Caco-2 (cell line): Measurements from ENCODE around the gene PDK3. TPM values are rescaled to one million over a fixed set of nuclear protein-coding genes. Genes with fewer than 3 reads are reported as not detected.

Experiments used
- BruUV-seq: library from RNA; stranded (reverse); fragments of 400-500 nt; replicated peaks from 2 replicates; lab custom pipeline; 2021; lab: Mats Ljungman, UMichigan
- CTCF ChIA-PET: fragments of 300-600 bp; sonication (Branson Sonifier 250); formaldehyde crosslinking; loops from one replicate; lab custom pipeline; 2022; ENCODE audit warnings: antibody characterized with exemption; lab: Charles Lee
- POLR2A ChIA-PET: fragments of 300-600 bp; sonication (Branson Sonifier 250); formaldehyde crosslinking; loops from one replicate; lab custom pipeline; 2022; ENCODE audit warnings: antibody characterized with exemption; lab: Charles Lee
- DNase-seq, 2 experiments: peaks; one replicate each; pipeline versions ENCODE4 v3.0.0 to v3.0.0-alpha.2; 2020 to 2022
- H3K27me3 ChIP-seq: replicated peaks from 2 replicates; pipeline ENCODE4 v1.6.0; 2011; ENCODE audit warnings: low read length; ENCODE audit not compliant: control insufficient read depth, insufficient read depth
- H3K36me3 ChIP-seq: 2 replicates; pipeline ENCODE4 v1.5.1; 2011; ENCODE audit warnings: low read length; ENCODE audit not compliant: control insufficient read depth, insufficient read depth
- H3K4me1 ChIP-seq: fragments of 250-450 bp; sonication (Bioruptor Pico); 2 replicates; pipeline ENCODE4 v1.5.1; 2020; ENCODE audit warnings: mild to moderate bottlenecking
- H3K4me3 ChIP-seq: 2 replicates; pipeline ENCODE4 v1.5.1; 2011; ENCODE audit warnings: low read depth, mild to moderate bottlenecking, control low read depth, low read length
- H3K9me3 ChIP-seq: fragments of 250-450 bp; sonication (Bioruptor Pico); 2 replicates; pipeline ENCODE4 v1.5.1; 2020; ENCODE audit warnings: mild to moderate bottlenecking, moderate library complexity
- H3K27ac Mint-ChIP-seq: one replicate; pipeline ENCODE4 v1.8.0; 2022; ENCODE audit warnings: mixed read lengths; ENCODE audit not compliant: unreplicated experiment
- H3K27me3 Mint-ChIP-seq: one replicate; pipeline ENCODE4 v1.8.0; 2022; ENCODE audit warnings: mixed read lengths; ENCODE audit not compliant: insufficient read depth, unreplicated experiment
- H3K36me3 Mint-ChIP-seq: one replicate; pipeline ENCODE4 v1.8.0; 2022; ENCODE audit warnings: mild to moderate bottlenecking, mixed read lengths; ENCODE audit not compliant: insufficient read depth, unreplicated experiment
- H3K4me1 Mint-ChIP-seq: one replicate; pipeline ENCODE4 v1.8.0; 2022; ENCODE audit warnings: low read depth, mixed read lengths; ENCODE audit not compliant: unreplicated experiment
- H3K4me3 Mint-ChIP-seq: one replicate; pipeline ENCODE4 v1.8.0; 2022; ENCODE audit warnings: mild to moderate bottlenecking, moderate library complexity, mixed read lengths; ENCODE audit not compliant: unreplicated experiment
- H3K9me3 Mint-ChIP-seq: one replicate; pipeline ENCODE4 v1.8.0; 2022; ENCODE audit warnings: mixed read lengths; ENCODE audit not compliant: unreplicated experiment
- intact Hi-C: fragments of 100-400 bp; cut with micrococcal nuclease; formaldehyde crosslinking; loops from one replicate; pipeline ENCODE4 v1.10.0; 2022; ENCODE audit not compliant: unreplicated experiment
- total RNA-seq: library from RNA; stranded (reverse); gene quantifications from 2 replicates; pipeline ENCODE4 v1.2.3, GENCODE V29; 2022
- TF ChIP-seq, protein P1 (sequence below), 2 experiments: fragments of 200-600 bp in 1 of 2; IDR thresholded peaks; 1 replicate in 1 of 2; 2 replicates in 1 of 2; pipeline versions ENCODE4 v1.5.1 to v1.8.0; 2011 to 2022; ENCODE audit warnings: antibody characterized with exemption in 1 of 2, control low read depth in 1 of 2, inconsistent platforms in 1 of 2, low read depth in 1 of 2, low read length in 1 of 2, mild to moderate bottlenecking in 1 of 2, moderate library complexity in 1 of 2; ENCODE audit not compliant: insufficient read depth in 1 of 2, severe bottlenecking in 1 of 2, unreplicated experiment in 1 of 2

Gene PDK3
- total RNA-seq, 1 experiment from 2014 or later, result 4.9 TPM

DNA sequence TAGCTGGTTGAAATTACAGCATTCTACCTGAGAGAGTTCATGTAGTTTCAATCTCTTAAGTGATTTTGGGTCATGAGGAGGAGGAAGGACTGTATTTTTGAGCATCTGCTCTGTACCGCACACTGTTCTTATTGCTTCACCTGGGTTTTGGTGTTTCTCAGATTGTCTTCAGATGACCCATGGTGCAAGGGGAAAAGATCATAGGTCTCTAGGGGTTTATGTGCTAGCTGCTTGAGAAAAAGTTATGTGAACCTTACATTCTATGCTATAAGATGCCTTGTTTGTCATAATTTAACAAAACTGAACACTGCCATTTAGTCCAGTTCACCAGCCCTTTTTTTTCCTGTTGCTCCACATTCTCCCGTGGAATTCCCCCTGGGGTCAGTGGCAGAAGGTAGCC is 60.4 kb downstream of the PDK3 start:
- DNase-seq, result no peak
- no TSS peak for BruUV-seq
- CTCF ChIA-PET, result no interaction called here
- Mint-ChIP-seq H3K36me3 (no peaks in the 10 kb centered on the region), H3K27ac (no peak overlapping the region), H3K4me3 (no peak overlapping the region), H3K4me1 (no peaks in the 10 kb centered on the region), H3K9me3 (no peaks in the 10 kb centered on the region), H3K27me3 (no peaks in the 10 kb centered on the region)
- POLR2A ChIA-PET, result no interaction called here
- H3K36me3 ChIP-seq, result no peaks in the 10 kb centered on the region
- TF ChIP-seq, protein P1, sequence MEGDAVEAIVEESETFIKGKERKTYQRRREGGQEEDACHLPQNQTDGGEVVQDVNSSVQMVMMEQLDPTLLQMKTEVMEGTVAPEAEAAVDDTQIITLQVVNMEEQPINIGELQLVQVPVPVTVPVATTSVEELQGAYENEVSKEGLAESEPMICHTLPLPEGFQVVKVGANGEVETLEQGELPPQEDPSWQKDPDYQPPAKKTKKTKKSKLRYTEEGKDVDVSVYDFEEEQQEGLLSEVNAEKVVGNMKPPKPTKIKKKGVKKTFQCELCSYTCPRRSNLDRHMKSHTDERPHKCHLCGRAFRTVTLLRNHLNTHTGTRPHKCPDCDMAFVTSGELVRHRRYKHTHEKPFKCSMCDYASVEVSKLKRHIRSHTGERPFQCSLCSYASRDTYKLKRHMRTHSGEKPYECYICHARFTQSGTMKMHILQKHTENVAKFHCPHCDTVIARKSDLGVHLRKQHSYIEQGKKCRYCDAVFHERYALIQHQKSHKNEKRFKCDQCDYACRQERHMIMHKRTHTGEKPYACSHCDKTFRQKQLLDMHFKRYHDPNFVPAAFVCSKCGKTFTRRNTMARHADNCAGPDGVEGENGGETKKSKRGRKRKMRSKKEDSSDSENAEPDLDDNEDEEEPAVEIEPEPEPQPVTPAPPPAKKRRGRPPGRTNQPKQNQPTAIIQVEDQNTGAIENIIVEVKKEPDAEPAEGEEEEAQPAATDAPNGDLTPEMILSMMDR (IDR thresholded peaks at IDR 0.05; ENCODE audit: insufficient read depth in 1 of 2, low read depth in 1 of 2, low read length in 1 of 2, severe bottlenecking in 1 of 2, unreplicated experiment in 1 of 2), result no peak
- no peaks in the 10 kb centered on the region for H3K9me3 ChIP-seq
- H3K27me3 ChIP-seq, result no peaks in the 10 kb centered on the region
- H3K4me3 ChIP-seq, result no peak overlapping the region
- H3K4me1 ChIP-seq, result no peaks in the 10 kb centered on the region
- intact Hi-C loops, result no loop called here

DNA sequence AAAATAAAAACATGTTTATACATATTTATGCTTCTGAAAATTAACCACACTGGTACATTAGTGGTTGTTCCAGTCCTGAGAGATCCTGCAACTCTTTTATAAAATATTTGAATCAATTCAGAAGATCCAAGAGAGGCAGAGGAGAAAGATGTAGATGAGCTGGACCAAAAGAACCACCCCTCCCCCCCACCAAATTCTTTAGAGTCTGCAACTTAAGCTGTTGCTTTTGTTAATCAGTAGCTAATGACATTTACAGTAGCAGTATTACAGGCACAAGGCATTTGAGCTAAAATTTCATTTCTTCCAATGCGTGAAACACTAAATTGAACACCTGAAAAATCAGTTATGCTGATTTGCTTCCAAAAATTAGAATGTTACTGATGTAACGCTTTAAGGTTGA is 61.5 kb downstream of the PDK3 start:
- TF ChIP-seq, protein P1 (IDR thresholded peaks at IDR 0.05; ENCODE audit: insufficient read depth in 1 of 2, low read depth in 1 of 2, low read length in 1 of 2, severe bottlenecking in 1 of 2, unreplicated experiment in 1 of 2), result no peak
- Mint-ChIP-seq H3K27ac (no peak overlapping the region), H3K4me1 (no peaks in the 10 kb centered on the region), H3K4me3 (no peak overlapping the region), H3K9me3 (no peaks in the 10 kb centered on the region), H3K36me3 (no peaks in the 10 kb centered on the region), H3K27me3 (no peaks in the 10 kb centered on the region)
- DNase-seq, result no peak
- ChIA-PET CTCF (no interaction called here), POLR2A (no interaction called here)
- no peaks in the 10 kb centered on the region for H3K36me3 ChIP-seq
- no peaks in the 10 kb centered on the region for H3K9me3 ChIP-seq
- intact Hi-C loops, result no loop called here
- no TSS peak for BruUV-seq
- no peak overlapping the region for H3K4me3 ChIP-seq
- H3K27me3 ChIP-seq, result no peaks in the 10 kb centered on the region
- H3K4me1 ChIP-seq, result no peaks in the 10 kb centered on the region

DNA sequence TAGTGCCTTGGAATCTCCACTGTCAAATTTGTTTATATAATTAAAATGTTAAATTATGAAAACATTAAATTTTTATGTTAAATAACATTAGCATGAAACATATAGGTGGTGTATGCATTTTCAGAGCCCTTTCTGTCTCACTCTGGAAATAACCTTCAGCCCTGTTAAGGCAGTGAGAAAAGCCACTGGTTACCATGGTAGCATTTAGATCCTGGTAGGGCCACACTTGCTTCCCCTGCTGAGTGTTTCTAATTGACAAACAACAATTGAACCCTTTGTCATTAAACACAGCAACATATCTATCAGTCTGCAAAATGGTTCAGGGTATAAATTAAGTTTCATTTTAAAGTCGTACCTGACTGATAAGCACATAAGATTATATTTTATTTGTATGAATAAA is 63.5 kb downstream of the PDK3 start:
- POLR2A ChIA-PET, result no interaction called here
- Mint-ChIP-seq H3K27me3 (no peaks in the 10 kb centered on the region), H3K36me3 (no peaks in the 10 kb centered on the region), H3K4me1 (no peaks in the 10 kb centered on the region), H3K4me3 (no peak overlapping the region), H3K27ac (no peak overlapping the region), H3K9me3 (no peaks in the 10 kb centered on the region)
- no peak for DNase-seq
- intact Hi-C loops, result no loop called here
- Histone ChIP-seq H3K36me3 (no peaks in the 10 kb centered on the region), H3K27me3 (no peaks in the 10 kb centered on the region), H3K9me3 (no peaks in the 10 kb centered on the region), H3K4me1 (no peaks in the 10 kb centered on the region), H3K4me3 (no peak overlapping the region)
- no TSS peak for BruUV-seq
- CTCF ChIA-PET, result no interaction called here
- TF ChIP-seq, protein P1 (IDR thresholded peaks at IDR 0.05; ENCODE audit: insufficient read depth in 1 of 2, low read depth in 1 of 2, low read length in 1 of 2, severe bottlenecking in 1 of 2, unreplicated experiment in 1 of 2), result no peak
